ENCODE measurements around the gene ZCCHC14.
"Not testable (repeated sequence)": the region's sequence is repeated elsewhere in the genome, so short reads cannot be mapped to it uniquely, and the experiment has no call there.

DNA sequence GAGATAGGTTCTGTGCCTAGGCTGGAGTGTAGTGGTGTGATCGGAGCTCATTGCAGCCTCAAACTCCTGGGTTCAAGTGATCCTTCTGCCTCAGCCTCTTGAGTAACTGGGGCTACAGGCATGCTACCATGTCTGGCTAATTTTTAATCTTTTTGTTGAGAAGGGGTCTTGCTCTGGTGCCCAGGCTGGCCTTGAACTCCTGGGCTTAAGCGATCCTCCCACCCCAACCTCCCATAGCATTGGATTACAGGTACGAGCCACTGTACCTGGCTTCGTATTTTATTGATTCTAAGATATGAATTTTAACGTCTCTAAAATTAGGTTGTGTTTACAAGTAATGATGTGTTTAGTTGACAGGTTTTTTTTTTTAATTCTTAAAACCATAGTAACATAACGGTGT is 30.8 kb upstream of the ZCCHC14 start:
- TF ChIP-seq, protein P1, sequence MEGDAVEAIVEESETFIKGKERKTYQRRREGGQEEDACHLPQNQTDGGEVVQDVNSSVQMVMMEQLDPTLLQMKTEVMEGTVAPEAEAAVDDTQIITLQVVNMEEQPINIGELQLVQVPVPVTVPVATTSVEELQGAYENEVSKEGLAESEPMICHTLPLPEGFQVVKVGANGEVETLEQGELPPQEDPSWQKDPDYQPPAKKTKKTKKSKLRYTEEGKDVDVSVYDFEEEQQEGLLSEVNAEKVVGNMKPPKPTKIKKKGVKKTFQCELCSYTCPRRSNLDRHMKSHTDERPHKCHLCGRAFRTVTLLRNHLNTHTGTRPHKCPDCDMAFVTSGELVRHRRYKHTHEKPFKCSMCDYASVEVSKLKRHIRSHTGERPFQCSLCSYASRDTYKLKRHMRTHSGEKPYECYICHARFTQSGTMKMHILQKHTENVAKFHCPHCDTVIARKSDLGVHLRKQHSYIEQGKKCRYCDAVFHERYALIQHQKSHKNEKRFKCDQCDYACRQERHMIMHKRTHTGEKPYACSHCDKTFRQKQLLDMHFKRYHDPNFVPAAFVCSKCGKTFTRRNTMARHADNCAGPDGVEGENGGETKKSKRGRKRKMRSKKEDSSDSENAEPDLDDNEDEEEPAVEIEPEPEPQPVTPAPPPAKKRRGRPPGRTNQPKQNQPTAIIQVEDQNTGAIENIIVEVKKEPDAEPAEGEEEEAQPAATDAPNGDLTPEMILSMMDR (IDR thresholded peaks at IDR 0.05), result not testable (repeated sequence)
- TF ChIP-seq POLR2A (IDR thresholded peaks at IDR 0.05), result not testable (repeated sequence)
